Lung (tissue), 12 donors: Measurements from ENCODE around the gene IFT52. TPM values are rescaled to one million over a fixed set of nuclear protein-coding genes. Genes with fewer than 3 reads are reported as not detected.

Source experiments
- ATAC-seq: fragments of 200-7000 bp; cut with Tn5 transposase; one replicate; pipeline ENCODE4 v1.9.1; 2020; ENCODE audit warnings: moderate number of reproducible peaks; ENCODE audit not compliant: insufficient read depth, low FRiP score
- DNase-seq, 3 donors: peaks; one replicate each; pipeline ENCODE4 v3.0.0-alpha.2; 2013 to 2017
- H3K27ac ChIP-seq, 2 donors: one replicate each; pipeline ENCODE4 v1.5.1; 2013; ENCODE audit warnings: mild to moderate bottlenecking in 2 of 2, moderate library complexity in 2 of 2, control low read depth in 1 of 2, inconsistent platforms in 1 of 2, low read depth in 1 of 2, low read length in 1 of 2
- H3K27me3 ChIP-seq, 3 donors: one replicate each; pipeline ENCODE4 v1.5.1; 2013; ENCODE audit warnings: low read length in 2 of 3; ENCODE audit not compliant: control insufficient read depth in 3 of 3, insufficient read depth in 3 of 3
- H3K36me3 ChIP-seq, 4 donors: one replicate each; pipeline ENCODE4 v1.5.1; 2013; ENCODE audit warnings: low read length in 4 of 4, mild to moderate bottlenecking in 1 of 4, moderate library complexity in 1 of 4; ENCODE audit not compliant: control insufficient read depth in 4 of 4, insufficient read depth in 4 of 4
- H3K4me1 ChIP-seq, 5 donors: one replicate each; pipeline ENCODE4 v1.5.1; 2013; ENCODE audit warnings: low read length in 5 of 5, mild to moderate bottlenecking in 2 of 5, moderate library complexity in 1 of 5; ENCODE audit not compliant: control insufficient read depth in 5 of 5, insufficient read depth in 5 of 5
- H3K4me3 ChIP-seq: one replicate; pipeline ENCODE4 v1.5.1; 2013; ENCODE audit warnings: mild to moderate bottlenecking, control low read depth, moderate library complexity
- H3K9ac ChIP-seq, 2 donors: one replicate each; pipeline ENCODE4 v1.5.1; 2013; ENCODE audit warnings: low read length in 2 of 2, control low read depth in 1 of 2; ENCODE audit not compliant: insufficient read depth in 1 of 2
- H3K9me3 ChIP-seq, 4 donors: one replicate each; pipeline ENCODE4 v1.5.1; 2013; ENCODE audit warnings: low read length in 3 of 4, mild to moderate bottlenecking in 1 of 4, moderate library complexity in 1 of 4; ENCODE audit not compliant: control insufficient read depth in 4 of 4, insufficient read depth in 3 of 4
- CTCF ChIP-seq: IDR thresholded peaks from 2 replicates; pipeline ENCODE4 v1.5.1; 2012; ENCODE audit warnings: mild to moderate bottlenecking; ENCODE audit errors: control extremely low read depth, extremely low read depth
- WGBS, 2 donors: extraction: QIAGEN DNeasy Blood & Tissue Kit; methylation state at CpG; one replicate each; pipeline ENCODE4 v1.1.7; 2013; 5-methylcytosine and 5-hydroxymethylcytosine counted together
- polyA plus RNA-seq, 2 donors: library from polyadenylated mRNA; stranded (reverse); fragments of 200-250 nt; gene quantifications; one replicate each; pipeline ENCODE4 v1.2.1, GENCODE V29; 2013
- total RNA-seq, 2 donors: library from RNA; depleted of rRNA in 1 of 2; stranded (reverse); fragments of >200 nt in 1 of 2; gene quantifications; one replicate each; pipeline ENCODE4 v1.2.1, GENCODE V29; 2014 to 2021
- donor health status: control.
- donor health status: control.
- donor health status: Bipolar disorder and iron deficiency.
- donor health status: healthy.
- donor health status: DM: yes; HTN: yes; CAD: no.

IFT52 gene
- total and polyA plus RNA-seq, 4 donors: 16.0 to 49.0 (median 22.5) TPM

GRCh38 chr20:43695571-43695970 lies 104.8 kb downstream of the IFT52 start:
- Histone ChIP-seq H3K9me3 (no peaks in the 10 kb centered on the region), H3K27me3 (no peaks in the 10 kb centered on the region), H3K9ac (no peak overlapping the region), H3K36me3 (peaks cover 0 to 7% (median 0%) of the 10 kb centered on the region in 4 donors), H3K4me3 (no peak overlapping the region), H3K27ac (no peak overlapping the region), H3K4me1 (no peaks in the 10 kb centered on the region)
- WGBS, 2 donors: 88 to 93% methylated on average over 8 of the region's 8 CpGs
- TF ChIP-seq CTCF: no peak
- ATAC-seq (no peak), DNase-seq (no peak)

Other genes starting within 250 kb of the IFT52 start
- 100 to 1,000 TPM in 1 of 2 donors, 10 to 100 TPM in 1; 91.0 to 102 TPM for gene SRSF6, start 133.0 kb upstream of the IFT52 start, total RNA-seq
- gene SRSF6, start 133.0 kb upstream of the IFT52 start, polyA plus RNA-seq: 10 to 100 TPM; 61.9 to 98.1 TPM
- gene L3MBTL1, start 83.2 kb upstream of the IFT52 start, total RNA-seq: 10 to 100 TPM in 1 of 2 donors, 1 to 10 TPM in 1; 8.8 to 18.6 TPM
- 1 to 10 TPM; 1.7 to 4.4 TPM for gene L3MBTL1, start 83.2 kb upstream of the IFT52 start, polyA plus RNA-seq
- gene SGK2, start 31.9 kb upstream of the IFT52 start, total RNA-seq: 1 to 10 TPM; 1.2 to 3.2 TPM
- gene SGK2, start 31.9 kb upstream of the IFT52 start, polyA plus RNA-seq: under 1 TPM; 0.15 to 0.73 TPM
- 1 to 10 TPM; 2.1 to 4.7 TPM for gene MYBL2, start 76.2 kb downstream of the IFT52 start, total RNA-seq
- 1 to 10 TPM; 2.1 to 4.4 TPM for gene MYBL2, start 76.2 kb downstream of the IFT52 start, polyA plus RNA-seq
- not detected for gene GTSF1L, start 136.1 kb downstream of the IFT52 start, total RNA-seq
- not detected for gene GTSF1L, start 136.1 kb downstream of the IFT52 start, polyA plus RNA-seq